Measurements from ENCODE around the gene ETV4. TPM values are rescaled to one million over a fixed set of nuclear protein-coding genes. Genes with fewer than 3 reads are reported as not detected.

The ETV4 gene
- total and polyA plus RNA-seq, 2 donors (not counting 1 experiment from before 2014, with no cell fraction given), result not detected

GRCh38 chr17:43479948-43480347, 66.2 kb downstream of the ETV4 start:
- no peak overlapping the region for H2AFZ ChIP-seq (ENCODE audit: insufficient read depth, low read depth, low read length, poor library complexity, severe bottlenecking)
- peaks cover 17% of the 10 kb centered on the region for H3K4me1 Mint-ChIP-seq
- no peak overlapping the region for H3K4me3 ChIP-seq (ENCODE audit: control extremely low read depth in 1 of 5, extremely low read depth in 1 of 5, insufficient read depth in 1 of 5, low read depth in 2 of 5, low read length in 4 of 5)
- intact Hi-C loops (cut with micrococcal nuclease), result loop anchor here (5.0 to 10.0 kb wide), 2 partner anchors 658 to 735 kb away; partner anchors contain the start of genes BECN1 and EZH1
- H3K27me3 Mint-ChIP-seq, result peaks cover 4% of the 10 kb centered on the region
- no peak overlapping the region for H3K27ac Mint-ChIP-seq
- H3K4me2 ChIP-seq (replicated peaks; ENCODE audit: low read depth, low read length, poor library complexity, severe bottlenecking), result no peak overlapping the region
- no peaks in the 10 kb centered on the region for H3K36me3 ChIP-seq (replicated peaks in 1 of 2; ENCODE audit: control extremely low read depth in 1 of 2, control insufficient read depth in 1 of 2, extremely low read depth in 1 of 2, insufficient read depth in 2 of 2, low read length in 1 of 2)
- no peaks in the 10 kb centered on the region for H3K9me3 Mint-ChIP-seq (ENCODE audit: insufficient read depth)
- H3K79me2 ChIP-seq (ENCODE audit: control insufficient read depth, insufficient read depth, low read length), result peaks cover 12% of the 10 kb centered on the region
- H3K9ac ChIP-seq (ENCODE audit: low read length), result no peak overlapping the region
- no peak for TF ChIP-seq EZH2 (IDR thresholded peaks at IDR 0.05; ENCODE audit: borderline replicate concordance, insufficient read depth, low read depth, low read length, poor library complexity, severe bottlenecking)
- no peak for TF ChIP-seq CTCF (IDR thresholded peaks at IDR 0.05)
- 100% methylated on average over 2 of the region's 3 CpGs for WGBS (ENCODE audit: insufficient coverage)
- H4K20me1 ChIP-seq (ENCODE audit: control insufficient read depth, insufficient read depth, low read length, poor library complexity, severe bottlenecking), result peaks cover 2% of the 10 kb centered on the region
- POLR2A ChIA-PET, result no interaction called here
- ATAC-seq (ENCODE audit: low read depth) (no peak), DNase-seq (no peak)
- no peak overlapping the region for H3K27ac ChIP-seq (ENCODE audit: low read length in 2 of 2)
- CTCF ChIA-PET, result interaction anchor here (1.1 to 6.7 kb wide), 2 partner anchors 72 to 84 kb away, joined by 3 to 218 read pairs; partner anchors contain the start of gene ARL4D
- H3K4me1 ChIP-seq (ENCODE audit: control insufficient read depth in 2 of 2, insufficient read depth in 2 of 2, low read length in 2 of 2), result peaks cover 11 to 18% of the 10 kb centered on the region in 2 donors
- H3K9me3 ChIP-seq (ENCODE audit: control extremely low read depth in 1 of 3, control insufficient read depth in 2 of 3, insufficient read depth in 1 of 3, low read length in 2 of 3), result no peaks in the 10 kb centered on the region
- no peaks in the 10 kb centered on the region for H3K27me3 ChIP-seq (replicated peaks in 1 of 4; ENCODE audit: control extremely low read depth in 1 of 4, control insufficient read depth in 3 of 4, insufficient read depth in 4 of 4, low read length in 3 of 4)
- H3K4me3 Mint-ChIP-seq, result no peak overlapping the region

Other genes starting within 250 kb of the ETV4 start
- gene ARL4D, start 147.3 kb downstream of the ETV4 start, total RNA-seq, result 11.3 and 11.4 TPM in 2 replicates
- 5.1 and 14.5 TPM in 2 replicates for gene ARL4D, start 147.3 kb downstream of the ETV4 start, polyA plus RNA-seq
- 63.3 and 64.4 TPM in 2 replicates for gene DHX8, start 62.4 kb downstream of the ETV4 start, total RNA-seq
- gene DHX8, start 62.4 kb downstream of the ETV4 start, polyA plus RNA-seq, result 17.9 and 30.2 TPM in 2 replicates
- gene MEOX1, start 115.6 kb upstream of the ETV4 start, total RNA-seq, result not detected in 2 replicates
- gene MEOX1, start 115.6 kb upstream of the ETV4 start, polyA plus RNA-seq, result not detected in 2 replicates
- gene SOST, start 212.5 kb upstream of the ETV4 start, total RNA-seq, result not detected in 2 replicates
- not detected in 2 replicates for gene SOST, start 212.5 kb upstream of the ETV4 start, polyA plus RNA-seq
- 17.8 and 18.2 TPM in 2 replicates for gene DUSP3, start 232.6 kb upstream of the ETV4 start, total RNA-seq
- 8.9 and 13.7 TPM in 2 replicates for gene DUSP3, start 232.6 kb upstream of the ETV4 start, polyA plus RNA-seq
- not detected in 2 replicates for gene CFAP97D1, start 234.1 kb upstream of the ETV4 start, total RNA-seq
- gene CFAP97D1, start 234.1 kb upstream of the ETV4 start, polyA plus RNA-seq, result 0.01 and 0.04 TPM in 2 replicates